ENCODE results near the gene ASB1.

The ASB1 gene

DNA sequence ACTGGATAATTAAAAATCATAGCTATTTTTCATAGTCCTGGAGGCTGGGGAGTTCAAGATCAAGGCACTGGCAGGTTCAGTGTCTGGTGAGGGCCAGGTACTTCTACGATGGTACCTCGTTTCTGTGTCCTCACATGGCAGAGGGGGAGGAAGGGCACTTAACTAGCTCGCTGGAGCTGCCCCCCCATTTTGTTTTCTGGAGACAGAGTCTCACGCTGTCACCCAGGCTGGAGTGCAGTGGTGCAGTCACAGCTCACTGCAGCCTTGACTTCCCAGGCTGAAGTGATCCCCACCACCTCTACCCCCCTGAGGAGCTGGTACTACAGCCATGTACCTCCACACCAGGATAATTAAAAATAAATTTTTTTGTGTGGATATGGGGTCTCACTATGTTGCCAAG lies 40.3 kb downstream of the ASB1 start:
- TF ChIP-seq ZBTB21 (tag by site-specific recombination; IDR thresholded peaks at IDR 0.05) (no peak), KLF16 (tag by site-specific recombination; IDR thresholded peaks at IDR 0.05) (no peak), ZBTB20 (tag by site-specific recombination; IDR thresholded peaks at IDR 0.05) (no peak), ZNF239 (tag by site-specific recombination; IDR thresholded peaks at IDR 0.05) (no peak), ZNF558 (tag by site-specific recombination; IDR thresholded peaks at IDR 0.05) (no peak), ZNF664 (tag by site-specific recombination; IDR thresholded peaks at IDR 0.05) (no peak), HOXA7 (CRISPR knock-in tag; IDR thresholded peaks at IDR 0.05; ENCODE audit: borderline replicate concordance) (no peak), ZNF280D (tag by site-specific recombination; IDR thresholded peaks at IDR 0.05) (no peak), ZNF585B (tag by site-specific recombination; IDR thresholded peaks at IDR 0.05) (no peak), ZBTB48 (tag by site-specific recombination; IDR thresholded peaks at IDR 0.05) (no peak)
- TF ChIP-seq, protein P1, sequence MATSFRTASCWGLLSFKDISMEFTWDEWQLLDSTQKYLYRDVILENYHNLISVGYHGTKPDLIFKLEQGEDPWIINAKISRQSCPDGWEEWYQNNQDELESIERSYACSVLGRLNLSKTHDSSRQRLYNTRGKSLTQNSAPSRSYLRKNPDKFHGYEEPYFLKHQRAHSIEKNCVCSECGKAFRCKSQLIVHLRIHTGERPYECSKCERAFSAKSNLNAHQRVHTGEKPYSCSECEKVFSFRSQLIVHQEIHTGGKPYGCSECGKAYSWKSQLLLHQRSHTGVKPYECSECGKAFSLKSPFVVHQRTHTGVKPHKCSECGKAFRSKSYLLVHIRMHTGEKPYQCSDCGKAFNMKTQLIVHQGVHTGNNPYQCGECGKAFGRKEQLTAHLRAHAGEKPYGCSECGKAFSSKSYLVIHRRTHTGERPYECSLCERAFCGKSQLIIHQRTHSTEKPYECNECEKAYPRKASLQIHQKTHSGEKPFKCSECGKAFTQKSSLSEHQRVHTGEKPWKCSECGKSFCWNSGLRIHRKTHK (tag by site-specific recombination; IDR thresholded peaks at IDR 0.05): no peak
- TF ChIP-seq, protein P2, sequence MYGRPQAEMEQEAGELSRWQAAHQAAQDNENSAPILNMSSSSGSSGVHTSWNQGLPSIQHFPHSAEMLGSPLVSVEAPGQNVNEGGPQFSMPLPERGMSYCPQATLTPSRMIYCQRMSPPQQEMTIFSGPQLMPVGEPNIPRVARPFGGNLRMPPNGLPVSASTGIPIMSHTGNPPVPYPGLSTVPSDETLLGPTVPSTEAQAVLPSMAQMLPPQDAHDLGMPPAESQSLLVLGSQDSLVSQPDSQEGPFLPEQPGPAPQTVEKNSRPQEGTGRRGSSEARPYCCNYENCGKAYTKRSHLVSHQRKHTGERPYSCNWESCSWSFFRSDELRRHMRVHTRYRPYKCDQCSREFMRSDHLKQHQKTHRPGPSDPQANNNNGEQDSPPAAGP (tag by site-specific recombination; IDR thresholded peaks at IDR 0.05): no peak
- TF ChIP-seq, protein P3, sequence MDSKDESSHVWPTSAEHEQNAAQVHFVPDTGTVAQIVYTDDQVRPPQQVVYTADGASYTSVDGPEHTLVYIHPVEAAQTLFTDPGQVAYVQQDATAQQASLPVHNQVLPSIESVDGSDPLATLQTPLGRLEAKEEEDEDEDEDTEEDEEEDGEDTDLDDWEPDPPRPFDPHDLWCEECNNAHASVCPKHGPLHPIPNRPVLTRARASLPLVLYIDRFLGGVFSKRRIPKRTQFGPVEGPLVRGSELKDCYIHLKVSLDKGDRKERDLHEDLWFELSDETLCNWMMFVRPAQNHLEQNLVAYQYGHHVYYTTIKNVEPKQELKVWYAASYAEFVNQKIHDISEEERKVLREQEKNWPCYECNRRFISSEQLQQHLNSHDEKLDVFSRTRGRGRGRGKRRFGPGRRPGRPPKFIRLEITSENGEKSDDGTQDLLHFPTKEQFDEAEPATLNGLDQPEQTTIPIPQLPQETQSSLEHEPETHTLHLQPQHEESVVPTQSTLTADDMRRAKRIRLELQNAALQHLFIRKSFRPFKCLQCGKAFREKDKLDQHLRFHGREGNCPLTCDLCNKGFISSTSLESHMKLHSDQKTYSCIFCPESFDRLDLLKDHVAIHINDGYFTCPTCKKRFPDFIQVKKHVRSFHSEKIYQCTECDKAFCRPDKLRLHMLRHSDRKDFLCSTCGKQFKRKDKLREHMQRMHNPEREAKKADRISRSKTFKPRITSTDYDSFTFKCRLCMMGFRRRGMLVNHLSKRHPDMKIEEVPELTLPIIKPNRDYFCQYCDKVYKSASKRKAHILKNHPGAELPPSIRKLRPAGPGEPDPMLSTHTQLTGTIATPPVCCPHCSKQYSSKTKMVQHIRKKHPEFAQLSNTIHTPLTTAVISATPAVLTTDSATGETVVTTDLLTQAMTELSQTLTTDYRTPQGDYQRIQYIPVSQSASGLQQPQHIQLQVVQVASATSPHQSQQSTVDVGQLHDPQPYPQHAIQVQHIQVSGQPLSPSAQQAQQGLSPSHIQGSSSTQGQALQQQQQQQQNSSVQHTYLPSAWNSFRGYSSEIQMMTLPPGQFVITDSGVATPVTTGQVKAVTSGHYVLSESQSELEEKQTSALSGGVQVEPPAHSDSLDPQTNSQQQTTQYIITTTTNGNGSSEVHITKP (tag by site-specific recombination; IDR thresholded peaks at IDR 0.05): no peak
- ChIA-PET POLR2A (no interaction called here), CTCF (interaction anchor here (0.6 to 1.1 kb wide), 2 partner anchors 96 to 1334 kb away, joined by 3 to 4 read pairs; no protein-coding TSS in a partner anchor)
- Histone ChIP-seq H3K9me3 (ENCODE audit: control insufficient read depth, insufficient read depth, low read depth, low read length) (no peaks in the 10 kb centered on the region; the same call in 1 of the 2 replicates), H3K4me3 (ENCODE audit: low read depth, low read length) (no peak overlapping the region), H3K4me1 (ENCODE audit: control insufficient read depth, insufficient read depth, low read length) (no peaks in the 10 kb centered on the region), H3K36me3 (ENCODE audit: control insufficient read depth in 2 of 2, insufficient read depth in 1 of 2, low read length in 2 of 2) (no peaks in the 10 kb centered on the region), H3K27ac (ENCODE audit: extremely low read depth, low read depth, low read length) (no peak overlapping the region)

DNA sequence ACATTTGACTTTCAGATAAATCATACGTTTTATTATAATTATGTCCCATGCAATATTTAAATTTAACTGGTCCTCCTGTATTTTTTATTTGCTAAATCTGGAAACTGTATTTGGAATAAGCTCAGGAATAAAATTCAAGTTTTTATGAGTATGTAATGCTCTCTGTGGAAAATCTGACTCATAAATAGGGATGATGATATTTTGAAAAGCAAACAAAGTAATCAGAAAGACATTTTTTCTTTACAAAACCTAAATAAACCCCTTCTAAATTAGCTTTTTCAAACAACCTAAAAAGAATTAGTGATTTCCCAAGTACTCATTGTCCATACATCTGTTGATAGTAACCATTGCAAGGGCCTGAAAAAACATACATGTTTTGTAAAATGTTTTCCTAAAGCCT lies 41.1 kb downstream of the ASB1 start:
- POLR2A ChIA-PET: no interaction called here
- Histone ChIP-seq H3K4me1 (ENCODE audit: control insufficient read depth, insufficient read depth, low read length) (no peaks in the 10 kb centered on the region), H3K36me3 (ENCODE audit: control insufficient read depth in 2 of 2, insufficient read depth in 1 of 2, low read length in 2 of 2) (no peaks in the 10 kb centered on the region), H3K4me3 (ENCODE audit: low read depth, low read length) (no peak overlapping the region), H3K27ac (ENCODE audit: extremely low read depth, low read depth, low read length) (no peak overlapping the region), H3K9me3 (ENCODE audit: control insufficient read depth, insufficient read depth, low read depth, low read length) (no peaks in the 10 kb centered on the region; the same call in 1 of the 2 replicates)
- CTCF ChIA-PET: interaction anchor here (0.6 to 1.1 kb wide), 3 partner anchors 97 to 1335 kb away, joined by 3 to 4 read pairs (median 3); no protein-coding TSS in a partner anchor
- no peak for TF ChIP-seq ZNF148 (tag by site-specific recombination; IDR thresholded peaks at IDR 0.05; ENCODE audit: borderline replicate concordance)
- TF ChIP-seq, protein P4, sequence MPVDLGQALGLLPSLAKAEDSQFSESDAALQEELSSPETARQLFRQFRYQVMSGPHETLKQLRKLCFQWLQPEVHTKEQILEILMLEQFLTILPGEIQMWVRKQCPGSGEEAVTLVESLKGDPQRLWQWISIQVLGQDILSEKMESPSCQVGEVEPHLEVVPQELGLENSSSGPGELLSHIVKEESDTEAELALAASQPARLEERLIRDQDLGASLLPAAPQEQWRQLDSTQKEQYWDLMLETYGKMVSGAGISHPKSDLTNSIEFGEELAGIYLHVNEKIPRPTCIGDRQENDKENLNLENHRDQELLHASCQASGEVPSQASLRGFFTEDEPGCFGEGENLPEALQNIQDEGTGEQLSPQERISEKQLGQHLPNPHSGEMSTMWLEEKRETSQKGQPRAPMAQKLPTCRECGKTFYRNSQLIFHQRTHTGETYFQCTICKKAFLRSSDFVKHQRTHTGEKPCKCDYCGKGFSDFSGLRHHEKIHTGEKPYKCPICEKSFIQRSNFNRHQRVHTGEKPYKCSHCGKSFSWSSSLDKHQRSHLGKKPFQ (tag by site-specific recombination; IDR thresholded peaks at IDR 0.05): no peak
- TF ChIP-seq ZNF624 (tag by site-specific recombination; IDR thresholded peaks at IDR 0.05): no peak
- TF ChIP-seq ZFP41 (tag by site-specific recombination; IDR thresholded peaks at IDR 0.05; ENCODE audit: borderline replicate concordance): no peak
- TF ChIP-seq ZNF658 (tag by site-specific recombination; IDR thresholded peaks at IDR 0.05): no peak
- no peak for TF ChIP-seq GLIS1 (tag by site-specific recombination; IDR thresholded peaks at IDR 0.05)

Data from HEK293 (cell line).